Upper lobe of left lung (tissue), 4 donors: Measurements from ENCODE around the gene LSP1.

Source experiments
- CTCF ChIP-seq, 6 experiments: fragments of 450-650 bp in 4 of 6; fragments of 200-600 bp in 2 of 6; sonication (generic) in 2 of 6; IDR thresholded peaks; one replicate each; pipeline ENCODE4 v1.5.1; 2016 to 2019; ENCODE audit warnings: antibody characterized with exemption in 6 of 6
- EP300 ChIP-seq, 4 donors: sonication (generic); formaldehyde crosslinking; IDR thresholded peaks; one replicate each; pipeline ENCODE4 v1.5.1; 2017; ENCODE audit warnings: antibody characterized with exemption in 4 of 4, control low read depth in 2 of 4
- POLR2A ChIP-seq, 4 donors: fragments of 450-650 bp; IDR thresholded peaks; one replicate each; pipeline ENCODE4 v1.5.1; 2016 to 2017; ENCODE audit warnings: antibody characterized with exemption in 4 of 4, mild to moderate bottlenecking in 2 of 4
- POLR2AphosphoS5 ChIP-seq, 2 donors: sonication (generic); formaldehyde crosslinking; IDR thresholded peaks; one replicate each; pipeline ENCODE4 v1.5.1; 2017; ENCODE audit warnings: antibody characterized with exemption in 2 of 2

- TF ChIP-seq CTCF (IDR thresholded peaks at IDR 0.05) (no peak), POLR2A (IDR thresholded peaks at IDR 0.05) (no peak), EP300 (IDR thresholded peaks at IDR 0.05) (no peak), POLR2AphosphoS5 (IDR thresholded peaks at IDR 0.05) (no peak)
Observed at GRCh38 chr11:1924646-1925372, 71.9 kb downstream of the LSP1 start.
